Mammary epithelial cell (primary cell): ENCODE measurements around the gene HUWE1.

ENCODE experiments used
- EZH2 ChIP-seq: IDR thresholded peaks from 2 replicates; pipeline ENCODE4 v1.6.1; 2012; ENCODE audit warnings: low read length, inconsistent platforms, borderline replicate concordance
- TF ChIP-seq, protein P1 (sequence below), 2 donors: IDR thresholded peaks in 1 of 2; conservative IDR thresholded peaks in 1 of 2; 2 replicates each; pipeline ENCODE4 v1.5.1; 2011 to 2012; ENCODE audit warnings: inconsistent platforms in 2 of 2, low read length in 2 of 2, mild to moderate bottlenecking in 2 of 2, control low read depth in 1 of 2, low read depth in 1 of 2; ENCODE audit not compliant: insufficient read depth in 1 of 2; ENCODE audit errors: extremely low read depth in 1 of 2

GRCh38 chrX:53681661-53682060 is 4.9 kb downstream of the HUWE1 start:
- TF ChIP-seq, protein P1, sequence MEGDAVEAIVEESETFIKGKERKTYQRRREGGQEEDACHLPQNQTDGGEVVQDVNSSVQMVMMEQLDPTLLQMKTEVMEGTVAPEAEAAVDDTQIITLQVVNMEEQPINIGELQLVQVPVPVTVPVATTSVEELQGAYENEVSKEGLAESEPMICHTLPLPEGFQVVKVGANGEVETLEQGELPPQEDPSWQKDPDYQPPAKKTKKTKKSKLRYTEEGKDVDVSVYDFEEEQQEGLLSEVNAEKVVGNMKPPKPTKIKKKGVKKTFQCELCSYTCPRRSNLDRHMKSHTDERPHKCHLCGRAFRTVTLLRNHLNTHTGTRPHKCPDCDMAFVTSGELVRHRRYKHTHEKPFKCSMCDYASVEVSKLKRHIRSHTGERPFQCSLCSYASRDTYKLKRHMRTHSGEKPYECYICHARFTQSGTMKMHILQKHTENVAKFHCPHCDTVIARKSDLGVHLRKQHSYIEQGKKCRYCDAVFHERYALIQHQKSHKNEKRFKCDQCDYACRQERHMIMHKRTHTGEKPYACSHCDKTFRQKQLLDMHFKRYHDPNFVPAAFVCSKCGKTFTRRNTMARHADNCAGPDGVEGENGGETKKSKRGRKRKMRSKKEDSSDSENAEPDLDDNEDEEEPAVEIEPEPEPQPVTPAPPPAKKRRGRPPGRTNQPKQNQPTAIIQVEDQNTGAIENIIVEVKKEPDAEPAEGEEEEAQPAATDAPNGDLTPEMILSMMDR (conservative IDR thresholded peaks at IDR 0.05 in 1 of 2, IDR thresholded peaks at IDR 0.05 in 1 of 2; ENCODE audit: extremely low read depth in 1 of 2, insufficient read depth in 1 of 2, low read depth in 1 of 2, low read length in 2 of 2) = no peak
- TF ChIP-seq EZH2 = no peak
